ENCODE results near the gene PLA2G2A. TPM values are rescaled to one million over a fixed set of nuclear protein-coding genes. Genes with fewer than 3 reads are reported as not detected.

Gene PLA2G2A, protein sequence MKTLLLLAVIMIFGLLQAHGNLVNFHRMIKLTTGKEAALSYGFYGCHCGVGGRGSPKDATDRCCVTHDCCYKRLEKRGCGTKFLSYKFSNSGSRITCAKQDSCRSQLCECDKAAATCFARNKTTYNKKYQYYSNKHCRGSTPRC
- 2.0 and 2.4 TPM in 2 replicates for total RNA-seq
- long read RNA-seq: 0 reads

DNA sequence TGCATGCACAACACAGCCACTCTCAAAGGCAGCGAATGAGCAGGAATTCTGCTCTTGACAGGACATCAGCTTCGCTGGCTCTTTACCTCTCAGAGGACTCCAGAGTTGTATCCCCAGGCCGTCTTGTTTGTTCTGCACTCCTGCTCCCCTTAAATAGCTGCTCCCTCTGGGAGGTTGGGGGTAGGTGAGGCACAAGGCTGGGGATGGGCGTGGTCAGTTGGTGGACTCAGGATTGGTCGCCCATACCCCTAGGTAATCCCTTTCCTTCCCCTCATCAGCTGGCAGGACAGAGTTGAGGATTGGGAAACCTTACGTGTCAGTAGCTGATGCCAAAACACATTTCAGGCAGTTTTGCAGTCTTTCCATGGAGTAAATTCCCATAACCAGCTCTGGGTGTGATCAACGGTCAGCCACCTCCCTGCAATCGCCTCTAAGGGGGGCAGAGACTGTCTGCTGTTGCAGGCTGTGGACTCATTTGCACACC is at the start of gene PLA2G2A:
TSS of gene PLA2G2A (minus strand) at position 125 of the 484 bp plus-strand sequence. CDS start 845 bp downstream, outside the sequence.
- TF ChIP-seq, protein P1, sequence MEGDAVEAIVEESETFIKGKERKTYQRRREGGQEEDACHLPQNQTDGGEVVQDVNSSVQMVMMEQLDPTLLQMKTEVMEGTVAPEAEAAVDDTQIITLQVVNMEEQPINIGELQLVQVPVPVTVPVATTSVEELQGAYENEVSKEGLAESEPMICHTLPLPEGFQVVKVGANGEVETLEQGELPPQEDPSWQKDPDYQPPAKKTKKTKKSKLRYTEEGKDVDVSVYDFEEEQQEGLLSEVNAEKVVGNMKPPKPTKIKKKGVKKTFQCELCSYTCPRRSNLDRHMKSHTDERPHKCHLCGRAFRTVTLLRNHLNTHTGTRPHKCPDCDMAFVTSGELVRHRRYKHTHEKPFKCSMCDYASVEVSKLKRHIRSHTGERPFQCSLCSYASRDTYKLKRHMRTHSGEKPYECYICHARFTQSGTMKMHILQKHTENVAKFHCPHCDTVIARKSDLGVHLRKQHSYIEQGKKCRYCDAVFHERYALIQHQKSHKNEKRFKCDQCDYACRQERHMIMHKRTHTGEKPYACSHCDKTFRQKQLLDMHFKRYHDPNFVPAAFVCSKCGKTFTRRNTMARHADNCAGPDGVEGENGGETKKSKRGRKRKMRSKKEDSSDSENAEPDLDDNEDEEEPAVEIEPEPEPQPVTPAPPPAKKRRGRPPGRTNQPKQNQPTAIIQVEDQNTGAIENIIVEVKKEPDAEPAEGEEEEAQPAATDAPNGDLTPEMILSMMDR (IDR thresholded peaks at IDR 0.05; ENCODE audit: unreplicated experiment): no peak
- Mint-ChIP-seq H3K27ac (no peak within 1 kb of the TSS), H3K4me1 (ENCODE audit: low read depth) (peaks cover 17% of the 10 kb centered on the region), H3K27me3 (peaks cover 27% of the 10 kb centered on the region), H3K4me3 (ENCODE audit: low read depth) (no peak within 1 kb of the TSS), H3K36me3 (ENCODE audit: insufficient read depth) (no peaks in the 10 kb centered on the region), H3K9me3 (ENCODE audit: low read depth) (no peaks in the 10 kb centered on the region)
- DNase-seq (ENCODE audit: low spot score, unreplicated experiment): no peak

DNA sequence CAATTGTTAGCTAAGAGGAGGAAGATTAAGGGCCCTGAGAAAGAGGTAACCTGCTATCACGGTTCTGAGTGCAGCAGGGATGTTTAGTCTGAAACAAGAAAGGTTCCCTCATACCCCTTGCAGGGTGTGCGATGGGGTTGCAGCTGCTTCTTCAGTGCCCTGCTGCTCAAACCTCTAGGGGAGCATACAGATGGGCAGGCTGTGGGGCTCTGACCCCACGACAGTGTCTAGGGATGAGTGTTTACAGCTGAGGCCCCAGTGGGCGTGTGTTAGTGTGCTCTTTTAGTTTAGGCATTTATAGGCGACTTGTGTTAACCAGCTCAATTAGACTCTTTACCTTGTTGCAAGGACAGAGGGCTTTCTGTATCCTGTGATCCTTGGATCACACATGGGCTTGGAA is 49.3 kb upstream of the PLA2G2A start:
- peaks cover 4% of the 10 kb centered on the region for H3K4me1 Mint-ChIP-seq (ENCODE audit: low read depth)
- TF ChIP-seq, protein P1 (IDR thresholded peaks at IDR 0.05; ENCODE audit: unreplicated experiment): no peak
- H3K27me3 Mint-ChIP-seq: no peaks in the 10 kb centered on the region
- DNase-seq (ENCODE audit: low spot score, unreplicated experiment): no peak
- H3K27ac Mint-ChIP-seq: no peak overlapping the region
- peaks cover 29% of the 10 kb centered on the region for H3K9me3 Mint-ChIP-seq (ENCODE audit: low read depth)
- H3K4me3 Mint-ChIP-seq (ENCODE audit: low read depth): no peak overlapping the region
- no peaks in the 10 kb centered on the region for H3K36me3 Mint-ChIP-seq (ENCODE audit: insufficient read depth)

DNA sequence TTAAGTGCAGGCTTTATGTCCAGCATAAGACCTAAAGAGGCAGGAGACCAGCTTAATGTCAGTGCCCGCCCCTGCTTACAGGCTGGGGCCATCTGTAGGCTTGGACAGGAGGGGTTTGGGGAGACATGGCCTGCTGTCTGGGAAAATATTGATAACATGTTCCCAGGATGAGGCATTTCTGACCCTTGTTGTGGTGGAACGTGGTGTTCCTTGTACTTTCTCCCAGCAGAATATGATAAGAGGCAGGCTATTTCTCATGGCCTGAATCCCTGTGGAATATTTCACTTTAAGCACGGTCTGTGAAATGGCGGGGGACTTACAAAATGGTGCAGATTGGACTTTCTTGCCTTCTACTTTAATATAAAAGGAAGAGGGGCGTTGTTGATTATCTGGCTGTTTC is 48.7 kb upstream of the PLA2G2A start:
- Mint-ChIP-seq H3K27me3 (no peaks in the 10 kb centered on the region), H3K27ac (no peak overlapping the region), H3K36me3 (ENCODE audit: insufficient read depth) (no peaks in the 10 kb centered on the region), H3K4me3 (ENCODE audit: low read depth) (no peak overlapping the region), H3K4me1 (ENCODE audit: low read depth) (peaks cover 4% of the 10 kb centered on the region), H3K9me3 (ENCODE audit: low read depth) (peaks cover 30% of the 10 kb centered on the region)
- TF ChIP-seq, protein P1 (IDR thresholded peaks at IDR 0.05; ENCODE audit: unreplicated experiment): no peak
- no peak for DNase-seq (ENCODE audit: low spot score, unreplicated experiment)

DNA sequence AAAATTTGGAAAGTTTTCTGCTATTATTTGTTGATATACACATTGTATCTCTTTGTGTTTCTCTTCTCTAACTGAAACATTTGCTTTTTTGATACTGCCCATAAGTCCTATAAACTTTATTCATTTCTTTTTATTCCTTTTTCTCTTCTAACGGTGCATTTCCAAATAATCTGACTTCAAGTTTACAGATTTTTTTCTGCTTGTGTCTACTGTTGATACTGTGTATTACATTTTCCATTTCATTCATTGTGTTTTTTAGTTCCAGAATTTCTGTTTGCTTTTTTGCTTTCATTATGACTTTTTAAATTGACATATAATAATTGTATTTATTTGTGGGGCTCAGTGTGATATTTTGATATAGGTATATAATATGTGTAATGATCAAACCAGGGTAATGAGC is 38.3 kb upstream of the PLA2G2A start:
- H3K9me3 Mint-ChIP-seq (ENCODE audit: low read depth): peaks cover 20% of the 10 kb centered on the region
- DNase-seq (ENCODE audit: low spot score, unreplicated experiment): no peak

DNA sequence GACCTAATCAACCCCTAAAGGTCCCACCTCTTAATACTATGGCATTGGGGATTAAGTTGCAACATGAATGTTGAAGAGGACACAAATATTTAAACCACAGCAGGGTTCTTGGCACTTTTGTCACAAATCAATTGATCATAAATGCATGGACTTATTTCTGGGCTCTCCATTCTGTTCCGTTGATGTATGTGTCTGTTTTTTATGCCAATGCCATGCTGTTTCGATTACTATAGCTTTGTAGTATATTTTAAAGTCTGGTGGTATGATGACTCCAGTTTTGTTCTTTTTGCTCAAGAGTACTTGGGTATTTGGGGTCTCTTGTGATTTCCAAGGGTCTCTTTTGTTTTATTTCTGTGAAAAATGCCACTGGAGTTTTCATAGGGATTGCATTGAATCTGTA is 34.7 kb upstream of the PLA2G2A start:
- H3K27ac Mint-ChIP-seq: no peak overlapping the region
- H3K4me3 Mint-ChIP-seq (ENCODE audit: low read depth): no peak overlapping the region
- peaks cover 4% of the 10 kb centered on the region for H3K27me3 Mint-ChIP-seq
- peaks cover 20% of the 10 kb centered on the region for H3K9me3 Mint-ChIP-seq (ENCODE audit: low read depth)
- DNase-seq (ENCODE audit: low spot score, unreplicated experiment): no peak
- TF ChIP-seq, protein P1 (IDR thresholded peaks at IDR 0.05; ENCODE audit: unreplicated experiment): no peak
- no peaks in the 10 kb centered on the region for H3K4me1 Mint-ChIP-seq (ENCODE audit: low read depth)
- H3K36me3 Mint-ChIP-seq (ENCODE audit: insufficient read depth): no peaks in the 10 kb centered on the region

More for the DNA sequence above, 38.3 kb upstream of the PLA2G2A start:
- H3K36me3 Mint-ChIP-seq (ENCODE audit: insufficient read depth): no peaks in the 10 kb centered on the region
- no peak overlapping the region for H3K27ac Mint-ChIP-seq
- H3K4me1 Mint-ChIP-seq (ENCODE audit: low read depth): no peaks in the 10 kb centered on the region
- TF ChIP-seq, protein P1 (IDR thresholded peaks at IDR 0.05; ENCODE audit: unreplicated experiment): no peak
- peaks cover 4% of the 10 kb centered on the region for H3K27me3 Mint-ChIP-seq
- no peak overlapping the region for H3K4me3 Mint-ChIP-seq (ENCODE audit: low read depth)

Measured in progenitor cell of endocrine pancreas (in vitro differentiated cells).